NCI-H2107 treated with DMSO at 0.1 percent for 48 hours (cell line): ENCODE measurements around the gene SRGAP1.
"Not testable (repeated sequence)": the region's sequence is repeated elsewhere in the genome, so short reads cannot be mapped to it uniquely, and the experiment has no call there.

Source experiments
- DNase-seq: peaks from one replicate; lab custom pipeline; 2025; ENCODE audit not compliant: unreplicated experiment; lab: John Stamatoyannopoulos, UW

SRGAP1 gene

GRCh38 chr12:64147011-64147631, 302.6 kb downstream of the SRGAP1 start:
- DNase-seq = no peak

- no peak for DNase-seq
Measured at GRCh38 chr12:64147875-64148274, 303.4 kb downstream of the SRGAP1 start.

GRCh38 chr12:64154677-64155076, 310.2 kb downstream of the SRGAP1 start:
- DNase-seq = no peak

GRCh38 chr12:64157110-64157509, 312.6 kb downstream of the SRGAP1 start:
- no peak for DNase-seq

- DNase-seq = no peak
Measured at GRCh38 chr12:64160021-64160710, 315.7 kb downstream of the SRGAP1 start.

GRCh38 chr12:64160711-64161060, 316.2 kb downstream of the SRGAP1 start:
- no peak for DNase-seq

- DNase-seq = not testable (repeated sequence)
Measured at GRCh38 chr12:64166606-64167005, 322.1 kb downstream of the SRGAP1 start.

- DNase-seq = not testable (repeated sequence)
Measured at GRCh38 chr12:64167041-64167440, 322.5 kb downstream of the SRGAP1 start.

- DNase-seq = no peak
Measured at GRCh38 chr12:64170024-64170423, 325.5 kb downstream of the SRGAP1 start.

- DNase-seq = no peak
Measured at GRCh38 chr12:64170730-64171129, 326.2 kb downstream of the SRGAP1 start.

GRCh38 chr12:64171715-64172114, 327.2 kb downstream of the SRGAP1 start:
- DNase-seq = no peak

- no peak for DNase-seq
Measured at GRCh38 chr12:64172143-64172970, 327.9 kb downstream of the SRGAP1 start.

- DNase-seq = no peak
Measured at GRCh38 chr12:64173456-64173855, 329.0 kb downstream of the SRGAP1 start.

- DNase-seq = no peak
Measured at GRCh38 chr12:64175254-64175945, 330.9 kb downstream of the SRGAP1 start.

- DNase-seq = no peak
Measured at GRCh38 chr12:64177001-64177400, 332.5 kb downstream of the SRGAP1 start.

GRCh38 chr12:64178122-64178521, 333.6 kb downstream of the SRGAP1 start:
- no peak for DNase-seq

GRCh38 chr12:64180951-64181350, 336.5 kb downstream of the SRGAP1 start:
- DNase-seq = no peak

GRCh38 chr12:64181430-64182291, 337.2 kb downstream of the SRGAP1 start:
- DNase-seq = peak; percentile 57

GRCh38 chr12:64184216-64184615, 339.7 kb downstream of the SRGAP1 start:
- no peak for DNase-seq

GRCh38 chr12:64186789-64187188, 342.3 kb downstream of the SRGAP1 start:
- DNase-seq = no peak
